PC-9 (cell line): ENCODE results near the gene TARM1. TPM values are rescaled to one million over a fixed set of nuclear protein-coding genes. Genes with fewer than 3 reads are reported as not detected.

Experiments
- BruUV-seq: library from RNA; stranded (reverse); fragments of 400-500 nt; replicated peaks from 2 replicates; lab custom pipeline; 2021; lab: Mats Ljungman, UMichigan
- CTCF ChIA-PET: fragments of 300-600 bp; sonication (Branson Sonifier 250); formaldehyde crosslinking; loops from one replicate; lab custom pipeline; 2022; ENCODE audit warnings: antibody characterized with exemption; lab: Charles Lee
- POLR2A ChIA-PET: fragments of 300-600 bp; sonication (Branson Sonifier 250); formaldehyde crosslinking; loops from one replicate; lab custom pipeline; 2022; ENCODE audit warnings: antibody characterized with exemption; ENCODE audit not compliant: unreplicated experiment; lab: Charles Lee
- DNase-seq, 2 experiments: peaks; one replicate each; pipeline versions ENCODE4 v3.0.0 to v3.0.0-alpha.2; 2015 to 2022; ENCODE audit warnings: mixed read lengths in 1 of 2
- H2AFZ ChIP-seq: fragments of 200-600 bp; sonication (generic); 2 replicates; pipeline ENCODE4 v1.8.1; 2017; ENCODE audit warnings: antibody characterized with exemption
- H3F3A ChIP-seq: fragments of 200-600 bp; sonication (generic); 2 replicates; pipeline ENCODE4 v1.8.1; 2017; ENCODE audit warnings: antibody characterized with exemption, mild to moderate bottlenecking, low read depth; ENCODE audit not compliant: insufficient read depth
- H3K27ac ChIP-seq: fragments of 200-600 bp; sonication (generic); 2 replicates; pipeline ENCODE4 v1.6.1; 2016; ENCODE audit warnings: mixed run types
- H3K27me3 ChIP-seq: fragments of 200-600 bp; sonication (generic); 2 replicates; pipeline ENCODE4 v1.6.1; 2016; ENCODE audit warnings: low read depth, mixed run types; ENCODE audit not compliant: insufficient read depth
- H3K36me3 ChIP-seq: fragments of 200-600 bp; sonication (generic); 2 replicates; pipeline ENCODE4 v1.6.1; 2016; ENCODE audit warnings: low read depth, mixed run types
- H3K4me1 ChIP-seq: fragments of 200-600 bp; sonication (generic); replicated peaks from 2 replicates; pipeline ENCODE4 v1.6.1; 2016; ENCODE audit warnings: mixed run types; ENCODE audit not compliant: insufficient read depth
- H3K4me2 ChIP-seq: fragments of 200-600 bp; sonication (generic); 2 replicates; pipeline ENCODE4 v1.6.1; 2017; ENCODE audit warnings: mixed run types
- H3K4me3 ChIP-seq: fragments of 200-600 bp; sonication (generic); 2 replicates; pipeline ENCODE4 v1.6.1; 2016; ENCODE audit warnings: mixed run types
- H3K79me2 ChIP-seq: fragments of 200-600 bp; sonication (generic); 2 replicates; pipeline ENCODE4 v1.6.1; 2017; ENCODE audit warnings: low read depth, mixed run types
- H3K9me2 ChIP-seq: fragments of 200-600 bp; sonication (generic); 2 replicates; pipeline ENCODE4 v1.8.1; 2017; ENCODE audit warnings: mild to moderate bottlenecking; ENCODE audit not compliant: insufficient read depth
- H3K9me3 ChIP-seq: fragments of 200-600 bp; sonication (generic); 2 replicates; pipeline ENCODE4 v1.8.1; 2016; ENCODE audit warnings: low read depth; ENCODE audit not compliant: insufficient read depth
- H4K20me1 ChIP-seq: fragments of 200-600 bp; sonication (generic); 2 replicates; pipeline ENCODE4 v1.8.1; 2017; ENCODE audit not compliant: insufficient read depth
- CTCF ChIP-seq: fragments of 200-600 bp; sonication (generic); conservative IDR thresholded peaks from 2 replicates; pipeline ENCODE4 v1.6.1; 2017; ENCODE audit warnings: mixed run types, antibody characterized with exemption, mild to moderate bottlenecking, moderate library complexity
- EZH2 ChIP-seq: fragments of 200-600 bp; sonication (generic); IDR thresholded peaks from 2 replicates; pipeline ENCODE4 v1.8.0; 2017; ENCODE audit warnings: antibody characterized with exemption, low read depth
- intact Hi-C: fragments of 100-400 bp; cut with micrococcal nuclease; formaldehyde crosslinking; loops from one replicate; pipeline ENCODE4 v1.10.0; 2022; ENCODE audit not compliant: unreplicated experiment
- total RNA-seq: library from RNA; stranded (reverse); gene quantifications from 2 replicates; pipeline ENCODE4 v1.2.3, GENCODE V29; 2021

TARM1 gene
- total RNA-seq, 1 experiment from 2014 or later = not detected

- peaks cover 5% of the 10 kb centered on the region; the same call in 1 of the 2 replicates for H3K36me3 ChIP-seq
- CTCF ChIA-PET = no interaction called here
- no peaks in the 10 kb centered on the region for H3K79me2 ChIP-seq
- BruUV-seq = no TSS peak
- TF ChIP-seq EZH2 = no peak
- no peak for TF ChIP-seq CTCF
- H4K20me1 ChIP-seq = no peaks in the 10 kb centered on the region
- intact Hi-C loops = no loop called here
- H3K27me3 ChIP-seq = no peaks in the 10 kb centered on the region
- DNase-seq = no peak
- no peaks in the 10 kb centered on the region for H3K9me3 ChIP-seq
- H3F3A ChIP-seq = peaks cover 10% of the 10 kb centered on the region; the same call in 1 of the 2 replicates
- H3K9me2 ChIP-seq = no peaks in the 10 kb centered on the region
- no peaks in the 10 kb centered on the region for H3K4me1 ChIP-seq
- H3K27ac ChIP-seq = no peak overlapping the region
- no peak overlapping the region for H3K4me3 ChIP-seq
- no peak overlapping the region for H2AFZ ChIP-seq
- POLR2A ChIA-PET = no interaction called here
- no peak overlapping the region for H3K4me2 ChIP-seq
Observed at GRCh38 chr19:54128441-54128725, 47.2 kb upstream of the TARM1 start.

- Histone ChIP-seq H3K9me3 (no peaks in the 10 kb centered on the region), H3K36me3 (peaks cover 5% of the 10 kb centered on the region; the same call in 1 of the 2 replicates), H3K9me2 (no peaks in the 10 kb centered on the region), H3K4me2 (no peak overlapping the region), H3K4me1 (no peaks in the 10 kb centered on the region), H3K27ac (no peak overlapping the region), H3K27me3 (no peaks in the 10 kb centered on the region), H3K4me3 (no peak overlapping the region), H2AFZ (no peak overlapping the region), H3F3A (peaks cover 5% of the 10 kb centered on the region; the same call in 1 of the 2 replicates), H3K79me2 (no peaks in the 10 kb centered on the region), H4K20me1 (no peaks in the 10 kb centered on the region)
- CTCF ChIA-PET = no interaction called here
- POLR2A ChIA-PET = no interaction called here
- BruUV-seq = no TSS peak
- intact Hi-C loops = no loop called here
- DNase-seq = no peak
- TF ChIP-seq EZH2 = no peak
- TF ChIP-seq CTCF = no peak
Observed at GRCh38 chr19:54127688-54128440, 46.7 kb upstream of the TARM1 start.

DNA sequence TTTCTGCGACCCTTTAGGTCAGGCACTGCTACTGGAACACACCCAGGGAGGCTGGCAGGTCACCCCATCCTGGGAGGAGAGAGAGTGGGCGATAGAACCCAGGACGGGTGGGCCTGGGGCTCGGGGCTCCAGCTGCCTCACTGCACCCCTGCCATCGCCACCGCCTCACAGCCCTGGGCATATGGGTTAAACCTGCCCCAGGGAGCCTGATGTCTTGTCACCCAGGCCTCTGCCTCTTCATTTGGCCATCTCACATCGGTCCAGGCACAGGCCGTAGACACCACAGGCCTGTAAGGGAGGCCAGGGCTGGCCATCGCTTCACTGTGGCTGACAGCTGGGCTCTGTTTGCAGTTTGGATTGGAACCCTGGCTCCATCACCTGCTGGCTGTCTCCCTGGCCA is 44.5 kb upstream of the TARM1 start:
- Histone ChIP-seq H3K4me1 (no peaks in the 10 kb centered on the region), H3K27me3 (no peaks in the 10 kb centered on the region), H3K27ac (no peak overlapping the region), H3K4me2 (no peak overlapping the region), H3K36me3 (peaks cover 5% of the 10 kb centered on the region; the same call in 1 of the 2 replicates), H3K9me3 (no peaks in the 10 kb centered on the region), H2AFZ (no peak overlapping the region), H3F3A (no peaks in the 10 kb centered on the region), H3K79me2 (no peaks in the 10 kb centered on the region), H3K4me3 (no peak overlapping the region), H3K9me2 (no peaks in the 10 kb centered on the region), H4K20me1 (no peaks in the 10 kb centered on the region)
- ChIA-PET POLR2A (interaction anchor here (0.7 kb wide), 1 partner anchor 14 kb away, joined by 8 read pairs; no protein-coding TSS in a partner anchor), CTCF (no interaction called here)
- no TSS peak for BruUV-seq
- DNase-seq = no peak
- TF ChIP-seq CTCF = no peak
- TF ChIP-seq EZH2 = no peak
- intact Hi-C loops = no loop called here
